Upper lobe of left lung (tissue), 6 donors: Measurements from ENCODE around the gene ADARB1. TPM values are rescaled to one million over a fixed set of nuclear protein-coding genes. Genes with fewer than 3 reads are reported as not detected.

ENCODE experiments used
- ATAC-seq, 2 donors: fragments of 200-7000 bp; cut with Tn5 transposase; one replicate each; pipeline ENCODE4 v1.9.1; 2022; ENCODE audit warnings: mild to moderate bottlenecking in 2 of 2, moderate library complexity in 2 of 2; ENCODE audit not compliant: low FRiP score in 2 of 2
- DNase-seq, 2 donors: peaks; one replicate each; pipeline ENCODE4 v3.0.0-alpha.2; 2019 to 2020
- H3K27ac ChIP-seq, 4 donors: fragments of 200-600 bp; sonication (generic); one replicate each; pipeline ENCODE4 v1.5.1; 2016 to 2019
- H3K27me3 ChIP-seq, 4 donors: fragments of 200-600 bp; sonication (generic); one replicate each; pipeline ENCODE4 v1.5.1; 2017 to 2019
- H3K36me3 ChIP-seq, 4 donors: fragments of 200-600 bp; sonication (generic); one replicate each; pipeline ENCODE4 v1.5.1; 2016 to 2019
- H3K4me1 ChIP-seq, 4 donors: fragments of 200-600 bp; sonication (generic); one replicate each; pipeline ENCODE4 v1.5.1; 2018 to 2019
- H3K4me3 ChIP-seq, 4 donors: fragments of 200-600 bp; sonication (generic); one replicate each; pipeline ENCODE4 v1.5.1; 2017 to 2019; ENCODE audit warnings: mild to moderate bottlenecking in 2 of 4, moderate library complexity in 1 of 4
- H3K9me3 ChIP-seq, 4 donors: fragments of 200-600 bp; sonication (generic); one replicate each; pipeline ENCODE4 v1.5.1; 2018 to 2019
- EP300 ChIP-seq, 4 donors: sonication (generic); formaldehyde crosslinking; IDR thresholded peaks; one replicate each; pipeline ENCODE4 v1.5.1; 2017; ENCODE audit warnings: antibody characterized with exemption in 4 of 4, control low read depth in 2 of 4
- POLR2A ChIP-seq, 4 donors: fragments of 450-650 bp; IDR thresholded peaks; one replicate each; pipeline ENCODE4 v1.5.1; 2016 to 2017; ENCODE audit warnings: antibody characterized with exemption in 4 of 4, mild to moderate bottlenecking in 2 of 4
- POLR2AphosphoS5 ChIP-seq, 2 donors: sonication (generic); formaldehyde crosslinking; IDR thresholded peaks; one replicate each; pipeline ENCODE4 v1.5.1; 2017; ENCODE audit warnings: antibody characterized with exemption in 2 of 2
- WGBS, 2 donors: methylation state at CpG; one replicate each; pipeline ENCODE4 v1.1.5; 2017 to 2018; 5-methylcytosine and 5-hydroxymethylcytosine counted together
- total RNA-seq, 6 donors: library from RNA; depleted of rRNA in 4 of 6; stranded (reverse); fragments of >200 nt in 4 of 6; gene quantifications; one replicate each; pipeline versions ENCODE4 v1.1.0 to v1.2.1, GENCODE V29; 2016 to 2021
- TF ChIP-seq, protein P1 (sequence below), 6 experiments: fragments of 450-650 bp in 4 of 6; fragments of 200-600 bp in 2 of 6; sonication (generic) in 2 of 6; IDR thresholded peaks; one replicate each; pipeline ENCODE4 v1.5.1; 2016 to 2019; ENCODE audit warnings: antibody characterized with exemption in 6 of 6
- donor health status: DM: no; HTN: no; CAD: no; lungs with moderate emphysema.
- donor health status: DM: no; HTN: yes; CAD: no; lungs with severe emphysema.

ADARB1 gene
- total RNA-seq, 6 donors from 2014 or later = 26.5 to 94.3 (median 42.4) TPM

DNA sequence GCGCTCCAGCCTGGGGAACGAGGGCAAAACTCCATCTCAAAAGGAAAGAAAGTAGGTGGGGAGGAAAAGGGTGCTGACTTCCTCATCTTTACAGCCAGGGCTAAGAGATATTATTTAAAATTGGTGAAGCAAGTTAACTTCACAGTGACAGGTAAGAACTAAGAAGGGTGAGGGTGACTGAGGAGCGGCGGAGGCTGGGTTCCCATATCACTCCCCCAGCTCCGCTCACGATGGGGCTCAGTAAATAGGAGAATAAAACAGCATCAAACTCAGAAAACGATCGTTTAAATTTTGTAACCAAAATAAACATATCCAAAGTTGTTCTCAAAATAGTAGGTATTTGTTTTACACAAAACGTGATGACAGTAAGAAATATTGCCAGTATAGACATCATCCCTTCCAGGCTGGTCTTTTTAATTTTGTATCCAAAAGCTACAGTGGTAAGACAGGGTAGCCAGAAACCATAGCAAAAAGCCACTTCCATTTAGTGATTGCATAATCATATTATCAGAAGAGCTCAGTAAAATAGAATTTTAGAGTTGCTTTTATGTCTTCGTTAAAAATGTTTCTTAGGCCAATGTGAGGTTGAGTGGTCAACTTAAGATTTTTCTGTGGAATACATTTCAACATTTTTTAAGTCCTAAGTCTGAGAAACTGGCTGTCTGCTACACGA lies 26.2 kb upstream of the ADARB1 start:
- no peak for TF ChIP-seq POLR2AphosphoS5 (IDR thresholded peaks at IDR 0.05)
- TF ChIP-seq, protein P1, sequence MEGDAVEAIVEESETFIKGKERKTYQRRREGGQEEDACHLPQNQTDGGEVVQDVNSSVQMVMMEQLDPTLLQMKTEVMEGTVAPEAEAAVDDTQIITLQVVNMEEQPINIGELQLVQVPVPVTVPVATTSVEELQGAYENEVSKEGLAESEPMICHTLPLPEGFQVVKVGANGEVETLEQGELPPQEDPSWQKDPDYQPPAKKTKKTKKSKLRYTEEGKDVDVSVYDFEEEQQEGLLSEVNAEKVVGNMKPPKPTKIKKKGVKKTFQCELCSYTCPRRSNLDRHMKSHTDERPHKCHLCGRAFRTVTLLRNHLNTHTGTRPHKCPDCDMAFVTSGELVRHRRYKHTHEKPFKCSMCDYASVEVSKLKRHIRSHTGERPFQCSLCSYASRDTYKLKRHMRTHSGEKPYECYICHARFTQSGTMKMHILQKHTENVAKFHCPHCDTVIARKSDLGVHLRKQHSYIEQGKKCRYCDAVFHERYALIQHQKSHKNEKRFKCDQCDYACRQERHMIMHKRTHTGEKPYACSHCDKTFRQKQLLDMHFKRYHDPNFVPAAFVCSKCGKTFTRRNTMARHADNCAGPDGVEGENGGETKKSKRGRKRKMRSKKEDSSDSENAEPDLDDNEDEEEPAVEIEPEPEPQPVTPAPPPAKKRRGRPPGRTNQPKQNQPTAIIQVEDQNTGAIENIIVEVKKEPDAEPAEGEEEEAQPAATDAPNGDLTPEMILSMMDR (IDR thresholded peaks at IDR 0.05) = no peak
- TF ChIP-seq POLR2A (IDR thresholded peaks at IDR 0.05) = no peak
- no peak for TF ChIP-seq EP300 (IDR thresholded peaks at IDR 0.05)
- peaks cover 0 to 4% (median 1%) of the 10 kb centered on the region in 4 donors for H3K4me1 ChIP-seq
- H3K27me3 ChIP-seq = no peaks in the 10 kb centered on the region
- H3K27ac ChIP-seq = peak overlapping the region; percentile 30 to 73 (median 44)
- WGBS, 2 donors = 73% methylated on average over 11 of the region's 11 CpGs
- no peaks in the 10 kb centered on the region for H3K36me3 ChIP-seq
- no peak overlapping the region for H3K4me3 ChIP-seq
- no peak for ATAC-seq
- peak in 1 of 2 donors; percentile 5 for DNase-seq
- H3K9me3 ChIP-seq = peaks cover 0 to 7% (median 0%) of the 10 kb centered on the region in 4 donors

DNA sequence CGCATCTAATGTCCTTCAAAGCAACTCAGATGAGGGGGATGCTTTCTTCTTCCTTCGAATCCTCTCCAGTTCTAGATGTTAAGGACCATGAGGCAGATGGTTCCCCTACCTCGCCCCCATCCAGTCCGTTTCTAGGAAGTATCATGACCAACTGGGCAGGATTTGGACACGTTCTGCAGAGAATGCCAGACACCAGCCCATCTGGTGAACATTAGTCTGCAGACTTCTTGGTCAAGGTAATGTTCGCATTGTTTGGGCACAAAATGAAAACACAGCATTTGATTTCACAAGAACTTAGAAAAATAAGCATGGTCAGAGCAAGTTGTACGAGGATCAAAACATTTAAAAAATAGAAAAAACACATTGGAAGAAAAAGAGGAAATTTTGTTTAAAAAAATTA lies 25.4 kb upstream of the ADARB1 start:
- Histone ChIP-seq H3K36me3 (no peaks in the 10 kb centered on the region), H3K9me3 (peaks cover 0 to 7% (median 0%) of the 10 kb centered on the region in 4 donors), H3K27me3 (no peaks in the 10 kb centered on the region), H3K4me1 (peaks cover 0 to 4% (median 1%) of the 10 kb centered on the region in 4 donors), H3K4me3 (no peak overlapping the region), H3K27ac (peak overlapping the region in 3 of 4 donors; percentile 30 to 73 (median 59))
- ATAC-seq = no peak
- TF ChIP-seq POLR2A (IDR thresholded peaks at IDR 0.05) (no peak), EP300 (IDR thresholded peaks at IDR 0.05) (no peak), POLR2AphosphoS5 (IDR thresholded peaks at IDR 0.05) (no peak)
- TF ChIP-seq, protein P1 (IDR thresholded peaks at IDR 0.05) = no peak
- WGBS, 2 donors = 81 to 83% methylated on average over 7 of the region's 7 CpGs
- DNase-seq = peak in 1 of 2 donors; percentile 10

DNA sequence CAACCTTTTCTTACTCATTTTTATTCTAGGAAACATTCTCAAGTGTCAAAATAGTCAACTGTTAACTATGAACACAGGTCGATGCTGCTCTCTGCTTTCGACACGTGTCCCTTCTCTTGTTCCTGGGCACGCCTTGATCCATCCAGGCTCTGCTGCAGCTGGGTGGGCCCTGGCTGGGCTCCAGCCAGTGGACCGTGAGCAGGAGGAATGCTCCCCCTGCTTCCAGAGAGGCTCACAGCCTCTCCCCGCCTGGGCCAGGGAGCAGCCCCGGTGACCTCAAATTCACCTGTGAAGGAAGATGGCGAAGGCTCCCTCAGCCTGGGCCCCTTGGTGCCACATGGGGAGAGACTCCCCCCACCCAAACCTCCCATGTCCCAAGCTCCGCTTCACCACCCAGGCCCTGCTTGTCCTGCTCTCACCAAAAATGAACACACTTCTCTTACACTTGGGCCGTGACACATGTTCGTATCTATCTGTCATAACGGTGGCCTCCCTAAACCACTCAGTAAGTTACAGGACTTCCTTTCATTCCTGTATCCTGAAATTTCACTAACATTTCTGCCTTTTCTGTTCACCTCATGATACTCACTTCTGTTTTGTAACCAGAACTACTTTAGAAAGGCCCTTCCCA lies 24.6 kb upstream of the ADARB1 start:
- no peaks in the 10 kb centered on the region for H3K36me3 ChIP-seq
- ATAC-seq = no peak

DNA sequence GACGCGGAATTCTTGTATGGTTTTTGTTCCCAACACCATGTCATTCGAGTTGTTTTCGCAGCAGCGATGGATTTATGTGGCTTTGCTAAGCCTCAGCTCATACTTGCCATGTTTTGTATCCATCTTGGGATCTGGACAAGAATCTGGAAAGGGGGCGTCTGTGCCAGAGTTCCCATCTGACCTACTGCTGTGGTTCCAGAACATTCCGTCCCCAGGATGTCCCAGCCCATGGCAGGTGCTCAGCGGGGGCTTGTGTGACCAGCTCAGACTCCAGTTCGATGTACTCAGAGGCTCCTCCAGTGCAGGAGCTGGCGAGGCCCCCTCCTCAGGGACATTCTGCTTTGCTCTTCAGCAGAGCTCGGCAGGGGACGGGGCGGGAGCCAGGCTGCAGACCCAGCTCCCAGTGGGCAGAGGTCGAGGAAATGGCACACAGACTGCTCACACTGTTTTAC lies 24.0 kb upstream of the ADARB1 start:
- H3K27ac ChIP-seq = peak overlapping the region in 3 of 4 donors; percentile 66 to 81 (median 75)
- peak; percentile 36 to 66 for DNase-seq

More for the DNA sequence above, 24.6 kb upstream of the ADARB1 start:
- Histone ChIP-seq H3K9me3 (peaks cover 0 to 7% (median 0%) of the 10 kb centered on the region in 4 donors), H3K27ac (peak overlapping the region; percentile 66 to 81 (median 74)), H3K4me3 (no peak overlapping the region), H3K27me3 (no peaks in the 10 kb centered on the region), H3K4me1 (peaks cover 0 to 4% (median 1%) of the 10 kb centered on the region in 4 donors)
- WGBS, 2 donors = 75% methylated on average over 11 to 12 of the region's 12 CpGs
- peak in 1 of 2 donors; percentile 15 for DNase-seq
- TF ChIP-seq EP300 (IDR thresholded peaks at IDR 0.05) (no peak), POLR2AphosphoS5 (IDR thresholded peaks at IDR 0.05) (no peak), POLR2A (IDR thresholded peaks at IDR 0.05) (no peak)
- TF ChIP-seq, protein P1 (IDR thresholded peaks at IDR 0.05) = no peak

More for the DNA sequence above, 24.0 kb upstream of the ADARB1 start:
- Histone ChIP-seq H3K36me3 (no peaks in the 10 kb centered on the region), H3K27me3 (no peaks in the 10 kb centered on the region), H3K4me3 (no peak overlapping the region), H3K4me1 (peaks cover 0 to 4% (median 1%) of the 10 kb centered on the region in 4 donors), H3K9me3 (peaks cover 0 to 7% (median 0%) of the 10 kb centered on the region in 4 donors)
- TF ChIP-seq POLR2A (IDR thresholded peaks at IDR 0.05) (no peak), EP300 (IDR thresholded peaks at IDR 0.05) (peak in 3 of 4 donors; percentile 66 to 94 (median 83)), POLR2AphosphoS5 (IDR thresholded peaks at IDR 0.05) (peak; percentile 67 to 70)
- WGBS, 2 donors = 67 to 73% methylated on average over 11 to 14 of the region's 14 CpGs
- ATAC-seq = peak; percentile 38 to 70
